Ishikawa (cell line): ENCODE measurements around the gene PTPRN2.

Experiments
- CEBPB ChIP-seq: IDR thresholded peaks from 2 replicates; pipeline ENCODE4 v1.6.1; 2012
- CREB1 ChIP-seq: IDR thresholded peaks from 2 replicates; pipeline ENCODE4 v1.6.1; 2012; ENCODE audit warnings: low read depth
- EGR1 ChIP-seq: IDR thresholded peaks from 2 replicates; pipeline ENCODE4 v1.6.1; 2012
- EP300 ChIP-seq: IDR thresholded peaks from 2 replicates; pipeline ENCODE4 v1.6.1; 2012; ENCODE audit warnings: borderline replicate concordance
- FOXM1 ChIP-seq: IDR thresholded peaks from 2 replicates; pipeline ENCODE4 v1.6.1; 2012; ENCODE audit warnings: low read depth, borderline replicate concordance
- MAX ChIP-seq: IDR thresholded peaks from 2 replicates; pipeline ENCODE4 v1.6.1; 2012
- NFIC ChIP-seq: IDR thresholded peaks from 2 replicates; pipeline ENCODE4 v1.6.1; 2012
- RAD21 ChIP-seq: IDR thresholded peaks from 2 replicates; pipeline ENCODE4 v1.6.1; 2012; ENCODE audit warnings: low read depth
- TAF1 ChIP-seq: IDR thresholded peaks from 2 replicates; pipeline ENCODE4 v1.6.1; 2012; ENCODE audit warnings: low read depth, mild to moderate bottlenecking
- TCF12 ChIP-seq: IDR thresholded peaks from 2 replicates; pipeline ENCODE4 v1.6.1; 2012; ENCODE audit warnings: low read depth
- TEAD4 ChIP-seq: IDR thresholded peaks from 2 replicates; pipeline ENCODE4 v1.6.1; 2012
- YY1 ChIP-seq: IDR thresholded peaks from 2 replicates; pipeline ENCODE4 v1.6.1; 2012; ENCODE audit warnings: low read depth
- ZBTB7A ChIP-seq: IDR thresholded peaks from 2 replicates; pipeline ENCODE4 v1.6.1; 2012; ENCODE audit warnings: low read depth
- TF ChIP-seq, protein P1 (sequence below): IDR thresholded peaks from 2 replicates; pipeline ENCODE4 v1.6.1; 2012; ENCODE audit warnings: low read depth, mild to moderate bottlenecking
- TF ChIP-seq, protein P2 (sequence below): IDR thresholded peaks from 2 replicates; pipeline ENCODE4 v1.6.1; 2012

The PTPRN2 gene

GRCh38 chr7:158110034-158110590, 477.5 kb downstream of the PTPRN2 start:
- no peak for TF ChIP-seq YY1
- TF ChIP-seq EP300, result no peak
- no peak for TF ChIP-seq RAD21
- TF ChIP-seq TCF12, result no peak
- TF ChIP-seq EGR1, result no peak
- TF ChIP-seq MAX, result no peak

- TF ChIP-seq FOXM1, result no peak
- no peak for TF ChIP-seq CEBPB
- TF ChIP-seq TAF1, result no peak
- TF ChIP-seq RAD21, result no peak
- no peak for TF ChIP-seq TEAD4
- no peak for TF ChIP-seq YY1
- no peak for TF ChIP-seq EGR1
- no peak for TF ChIP-seq EP300
- TF ChIP-seq, protein P1, sequence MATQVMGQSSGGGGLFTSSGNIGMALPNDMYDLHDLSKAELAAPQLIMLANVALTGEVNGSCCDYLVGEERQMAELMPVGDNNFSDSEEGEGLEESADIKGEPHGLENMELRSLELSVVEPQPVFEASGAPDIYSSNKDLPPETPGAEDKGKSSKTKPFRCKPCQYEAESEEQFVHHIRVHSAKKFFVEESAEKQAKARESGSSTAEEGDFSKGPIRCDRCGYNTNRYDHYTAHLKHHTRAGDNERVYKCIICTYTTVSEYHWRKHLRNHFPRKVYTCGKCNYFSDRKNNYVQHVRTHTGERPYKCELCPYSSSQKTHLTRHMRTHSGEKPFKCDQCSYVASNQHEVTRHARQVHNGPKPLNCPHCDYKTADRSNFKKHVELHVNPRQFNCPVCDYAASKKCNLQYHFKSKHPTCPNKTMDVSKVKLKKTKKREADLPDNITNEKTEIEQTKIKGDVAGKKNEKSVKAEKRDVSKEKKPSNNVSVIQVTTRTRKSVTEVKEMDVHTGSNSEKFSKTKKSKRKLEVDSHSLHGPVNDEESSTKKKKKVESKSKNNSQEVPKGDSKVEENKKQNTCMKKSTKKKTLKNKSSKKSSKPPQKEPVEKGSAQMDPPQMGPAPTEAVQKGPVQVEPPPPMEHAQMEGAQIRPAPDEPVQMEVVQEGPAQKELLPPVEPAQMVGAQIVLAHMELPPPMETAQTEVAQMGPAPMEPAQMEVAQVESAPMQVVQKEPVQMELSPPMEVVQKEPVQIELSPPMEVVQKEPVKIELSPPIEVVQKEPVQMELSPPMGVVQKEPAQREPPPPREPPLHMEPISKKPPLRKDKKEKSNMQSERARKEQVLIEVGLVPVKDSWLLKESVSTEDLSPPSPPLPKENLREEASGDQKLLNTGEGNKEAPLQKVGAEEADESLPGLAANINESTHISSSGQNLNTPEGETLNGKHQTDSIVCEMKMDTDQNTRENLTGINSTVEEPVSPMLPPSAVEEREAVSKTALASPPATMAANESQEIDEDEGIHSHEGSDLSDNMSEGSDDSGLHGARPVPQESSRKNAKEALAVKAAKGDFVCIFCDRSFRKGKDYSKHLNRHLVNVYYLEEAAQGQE, result no peak
- no peak for TF ChIP-seq ZBTB7A
- TF ChIP-seq MAX, result no peak
- no peak for TF ChIP-seq TCF12
- TF ChIP-seq NFIC, result no peak
- TF ChIP-seq, protein P2, sequence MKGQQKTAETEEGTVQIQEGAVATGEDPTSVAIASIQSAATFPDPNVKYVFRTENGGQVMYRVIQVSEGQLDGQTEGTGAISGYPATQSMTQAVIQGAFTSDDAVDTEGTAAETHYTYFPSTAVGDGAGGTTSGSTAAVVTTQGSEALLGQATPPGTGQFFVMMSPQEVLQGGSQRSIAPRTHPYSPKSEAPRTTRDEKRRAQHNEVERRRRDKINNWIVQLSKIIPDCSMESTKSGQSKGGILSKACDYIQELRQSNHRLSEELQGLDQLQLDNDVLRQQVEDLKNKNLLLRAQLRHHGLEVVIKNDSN, result no peak
- no peak for TF ChIP-seq CREB1
These were observed 478.1 kb downstream of the PTPRN2 start for GRCh38 chr7:158109364-158110033.

GRCh38 chr7:158108646-158109293, 478.9 kb downstream of the PTPRN2 start:
- TF ChIP-seq ZBTB7A (no peak), TAF1 (no peak), NFIC (no peak), RAD21 (no peak), EGR1 (no peak), FOXM1 (no peak), YY1 (no peak), TCF12 (no peak), CEBPB (no peak), TEAD4 (no peak), EP300 (no peak), MAX (no peak), CREB1 (no peak)

DNA sequence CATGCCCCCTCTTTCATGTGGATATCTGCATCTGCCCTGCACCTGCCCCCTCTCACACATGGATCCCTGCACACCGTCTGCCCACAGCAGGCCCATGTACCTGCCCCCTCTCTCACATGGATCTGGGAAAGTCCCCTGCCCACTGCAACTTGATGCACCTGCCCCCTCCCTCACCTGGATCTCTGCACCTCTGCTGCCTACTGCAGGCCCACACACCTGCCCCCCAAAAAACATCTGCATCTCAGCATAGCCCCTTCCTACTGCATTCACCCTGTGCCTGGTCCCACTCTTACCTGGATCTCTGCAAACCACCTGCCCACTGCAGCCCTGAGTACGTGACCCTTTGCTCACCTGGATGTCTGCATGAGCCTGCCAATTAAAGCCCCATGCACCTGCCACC, 479.8 kb downstream of the PTPRN2 start:
- no peak for TF ChIP-seq ZBTB7A

DNA sequence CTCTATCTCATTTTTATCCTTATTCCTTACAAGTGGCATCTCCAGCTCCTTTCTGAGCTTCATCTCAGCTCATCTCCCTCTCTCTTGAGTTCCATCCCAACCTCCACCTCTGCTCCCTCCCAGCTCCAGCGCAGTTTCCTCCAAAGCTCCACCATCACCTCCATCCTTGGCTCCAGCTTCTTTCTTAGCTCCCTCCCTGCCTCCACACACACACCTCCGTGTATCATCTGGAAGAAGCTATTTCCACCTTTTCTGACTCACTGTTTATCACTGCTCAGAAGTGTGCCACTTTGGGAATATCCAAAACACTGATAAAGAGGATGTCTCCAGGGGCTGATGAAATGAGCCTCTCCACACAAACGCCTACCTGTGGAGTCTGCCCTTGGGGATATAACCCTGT, 481.4 kb downstream of the PTPRN2 start:
- TF ChIP-seq TAF1, result no peak
- no peak for TF ChIP-seq YY1
- TF ChIP-seq FOXM1, result no peak
- TF ChIP-seq NFIC, result no peak
- no peak for TF ChIP-seq EGR1
- no peak for TF ChIP-seq EP300
- TF ChIP-seq CEBPB, result no peak
- TF ChIP-seq ZBTB7A, result no peak
- no peak for TF ChIP-seq MAX
- TF ChIP-seq, protein P1, result no peak
- TF ChIP-seq TCF12, result no peak
- TF ChIP-seq CREB1, result no peak
- TF ChIP-seq TEAD4, result no peak
- TF ChIP-seq, protein P2, result no peak
